SK-N-SH (cell line): ENCODE data around the gene DYDC2. TPM values are rescaled to one million over a fixed set of nuclear protein-coding genes. Genes with fewer than 3 reads are reported as not detected.

Experiments
- CTCF ChIA-PET: fragments of 300-600, 350-600 bp; formaldehyde crosslinking; extraction: SDS; loops from one replicate; lab custom pipeline; 2021; lab: Yijun Ruan, JAX
- POLR2A ChIA-PET: fragments of 350-600 bp; sonication (Branson Sonifier 250); formaldehyde crosslinking; extraction: SDS; loops from one replicate; lab custom pipeline; 2020; ENCODE audit warnings: antibody characterized with exemption, inconsistent platforms; lab: Yijun Ruan, JAX
- DNase-seq: peaks from one replicate; pipeline ENCODE4 v3.0.0; 2012
- H2AFZ ChIP-seq: fragments of 200-600 bp; sonication (generic); 2 replicates; pipeline ENCODE4 v1.8.1; 2016; ENCODE audit warnings: antibody characterized with exemption, mild to moderate bottlenecking, low read depth
- H3F3A ChIP-seq: fragments of 200-600 bp; sonication (generic); replicated peaks from 2 replicates; pipeline ENCODE3; 2016; ENCODE audit warnings: antibody characterized with exemption, mild to moderate bottlenecking; ENCODE audit not compliant: insufficient read depth
- H3K27ac ChIP-seq, 2 experiments: fragments of 200-500 bp in 1 of 2; fragments of 200-600 bp in 1 of 2; sonication (Bioruptor generic) in 1 of 2; sonication (generic), shearing (Covaris generic) in 1 of 2; 2 replicates each; pipeline versions ENCODE4 v1.5.1 to v1.6.1; 2014 to 2016; ENCODE audit warnings: low read depth in 2 of 2, inconsistent platforms in 1 of 2, low read length in 1 of 2, mild to moderate bottlenecking in 1 of 2, mixed read lengths in 1 of 2
- H3K27me3 ChIP-seq: fragments of 200-600 bp; sonication (generic), shearing (Covaris generic); 2 replicates; pipeline ENCODE4 v1.6.1; 2016; ENCODE audit warnings: mixed run types; ENCODE audit not compliant: insufficient read depth
- H3K36me3 ChIP-seq, 2 experiments: fragments of 200-500 bp in 1 of 2; fragments of 200-600 bp in 1 of 2; sonication (Bioruptor generic) in 1 of 2; sonication (generic) in 1 of 2; replicated peaks in 1 of 2; 2 replicates each; pipeline versions ENCODE3 to v1.5.1; 2014 to 2016; ENCODE audit warnings: low read length in 1 of 2, mild to moderate bottlenecking in 1 of 2; ENCODE audit not compliant: insufficient read depth in 2 of 2, control insufficient read depth in 1 of 2
- H3K4me1 ChIP-seq, 2 experiments: fragments of 200-500 bp in 1 of 2; fragments of 200-600 bp in 1 of 2; sonication (Bioruptor generic) in 1 of 2; sonication (generic), shearing (Covaris generic) in 1 of 2; 2 replicates each; pipeline versions ENCODE4 v1.5.1 to v1.6.1; 2014 to 2016; ENCODE audit warnings: low read depth in 1 of 2, low read length in 1 of 2, mixed run types in 1 of 2; ENCODE audit not compliant: insufficient read depth in 2 of 2, control insufficient read depth in 1 of 2
- H3K4me2 ChIP-seq: fragments of 200-600 bp; sonication (generic), shearing (Covaris generic); 2 replicates; pipeline ENCODE4 v1.6.1; 2017; ENCODE audit warnings: mixed run types
- H3K4me3 ChIP-seq, 2 experiments: fragments of 200-500 bp in 1 of 2; fragments of 200-600 bp in 1 of 2; sonication (Bioruptor generic) in 1 of 2; sonication (generic), shearing (Covaris generic) in 1 of 2; 2 replicates each; pipeline versions ENCODE4 v1.5.1 to v1.8.1; 2014 to 2016; ENCODE audit warnings: low read depth in 2 of 2, inconsistent platforms in 1 of 2, low read length in 1 of 2, mild to moderate bottlenecking in 1 of 2, mixed read lengths in 1 of 2, moderate library complexity in 1 of 2
- H3K79me2 ChIP-seq: fragments of 200-600 bp; sonication (generic); 2 replicates; pipeline ENCODE4 v1.8.1; 2017; ENCODE audit warnings: mild to moderate bottlenecking; ENCODE audit not compliant: insufficient read depth
- H3K9ac ChIP-seq: fragments of 200-600 bp; sonication (generic); 2 replicates; pipeline ENCODE4 v1.6.1; 2017; ENCODE audit warnings: mixed run types
- H3K9me2 ChIP-seq: fragments of 200-600 bp; sonication (generic); 2 replicates; pipeline ENCODE4 v1.6.1; 2017; ENCODE audit warnings: mixed run types
- H3K9me3 ChIP-seq: fragments of 200-600 bp; sonication (generic); 2 replicates; pipeline ENCODE4 v1.6.1; 2017; ENCODE audit warnings: mixed run types, mild to moderate bottlenecking, moderate library complexity
- H4K20me1 ChIP-seq: fragments of 200-600 bp; sonication (generic); 2 replicates; pipeline ENCODE4 v1.6.1; 2017; ENCODE audit warnings: mild to moderate bottlenecking, mixed run types; ENCODE audit not compliant: insufficient read depth
- FOXJ3 ChIP-seq: sonication (generic); formaldehyde crosslinking; IDR thresholded peaks from 2 replicates; pipeline ENCODE4 v1.5.1; 2020; ENCODE audit warnings: mild to moderate bottlenecking, missing genetic modification reagents
- FOXM1 ChIP-seq: IDR thresholded peaks from 2 replicates; pipeline ENCODE4 v1.4.0; 2012; ENCODE audit warnings: low read depth, mild to moderate bottlenecking
- GABPA ChIP-seq: IDR thresholded peaks from 2 replicates; pipeline ENCODE4 v1.4.0; 2012; ENCODE audit warnings: low read depth, mild to moderate bottlenecking
- JUND ChIP-seq: IDR thresholded peaks from 2 replicates; pipeline ENCODE4 v1.4.0; 2012
- MXI1 ChIP-seq: IDR thresholded peaks from 2 replicates; pipeline ENCODE4 v1.6.1; 2012; ENCODE audit warnings: mild to moderate bottlenecking, low read depth, low read length, improper control_type of control experiment
- RAD21 ChIP-seq: IDR thresholded peaks from 2 replicates; pipeline ENCODE4 v1.6.1; 2012; ENCODE audit warnings: mild to moderate bottlenecking, low read length
- SIN3A ChIP-seq: IDR thresholded peaks from 2 replicates; pipeline ENCODE4 v1.6.1; 2012; ENCODE audit warnings: low read depth, mild to moderate bottlenecking, low read length, moderate library complexity, borderline replicate concordance
- SMC3 ChIP-seq: IDR thresholded peaks from 2 replicates; pipeline ENCODE4 v1.6.1; 2012; ENCODE audit warnings: low read depth, low read length, improper control_type of control experiment
- TAF1 ChIP-seq: IDR thresholded peaks from 2 replicates; pipeline ENCODE4 v1.6.1; 2012; ENCODE audit warnings: low read depth, mild to moderate bottlenecking, low read length, moderate library complexity, borderline replicate concordance
- TCF12 ChIP-seq: IDR thresholded peaks from 2 replicates; pipeline ENCODE4 v1.4.0; 2012
- TEAD4 ChIP-seq: IDR thresholded peaks from 2 replicates; pipeline ENCODE4 v1.4.0; 2012; ENCODE audit warnings: mild to moderate bottlenecking, borderline replicate concordance; ENCODE audit not compliant: insufficient read depth
- YY1 ChIP-seq: IDR thresholded peaks from 2 replicates; pipeline ENCODE4 v1.4.0; 2012; ENCODE audit warnings: low read depth, mild to moderate bottlenecking
- whole genome bisulfite sequencing: methylation state at CpG from one replicate; pipeline ENCODE4 v1.1.6; 2017; ENCODE audit warnings: low lambda C conversion rate; 5-methylcytosine and 5-hydroxymethylcytosine counted together
- polyA plus RNA-seq, 3 experiments: library from polyadenylated mRNA; depleted of rRNA; stranded (reverse); fragments of >200 nt; gene quantifications; 2 replicates each; pipeline ENCODE4 v1.2.3, GENCODE V29; 2012
- TF ChIP-seq, protein P1 (sequence below): IDR thresholded peaks from 2 replicates; pipeline ENCODE4 v1.4.0; 2012; ENCODE audit warnings: low read depth, borderline replicate concordance
- TF ChIP-seq, protein P2 (sequence below): fragments of 200-600 bp; sonication (generic); IDR thresholded peaks from 2 replicates; pipeline ENCODE4 v1.6.1; 2017; ENCODE audit warnings: antibody characterized with exemption, mild to moderate bottlenecking, moderate library complexity
- TF ChIP-seq, protein P3 (sequence below): IDR thresholded peaks from 2 replicates; pipeline ENCODE4 v1.4.0; 2012; ENCODE audit warnings: low read depth
- TF ChIP-seq, protein P4 (sequence below): IDR thresholded peaks from 2 replicates; pipeline ENCODE4 v1.6.1; 2012; ENCODE audit warnings: mild to moderate bottlenecking, low read depth, low read length, moderate library complexity

Gene DYDC2
- polyA plus RNA-seq, 1 of the 3 experiments (the other 2 are of a cell fraction): 0.08 TPM

DNA sequence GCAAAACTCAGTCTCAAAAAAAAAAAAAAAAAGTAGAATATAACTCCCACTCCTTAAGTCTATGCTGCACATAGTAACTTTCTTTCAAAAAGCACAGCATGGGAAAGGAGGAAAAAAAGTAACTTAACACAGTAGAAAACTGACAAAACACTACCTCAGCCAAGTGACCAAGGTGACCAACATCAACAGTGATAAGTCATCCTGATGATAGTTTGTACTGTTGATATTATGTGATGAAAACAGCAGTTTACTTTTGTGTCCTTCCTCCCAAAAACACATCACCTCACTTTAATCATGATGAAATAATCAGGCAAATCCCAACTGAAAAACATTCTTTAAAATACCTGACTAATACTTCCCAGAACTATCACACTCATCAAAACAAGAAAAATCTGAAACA is 37.8 kb upstream of the DYDC2 start (continued):
- TF ChIP-seq, protein P1, sequence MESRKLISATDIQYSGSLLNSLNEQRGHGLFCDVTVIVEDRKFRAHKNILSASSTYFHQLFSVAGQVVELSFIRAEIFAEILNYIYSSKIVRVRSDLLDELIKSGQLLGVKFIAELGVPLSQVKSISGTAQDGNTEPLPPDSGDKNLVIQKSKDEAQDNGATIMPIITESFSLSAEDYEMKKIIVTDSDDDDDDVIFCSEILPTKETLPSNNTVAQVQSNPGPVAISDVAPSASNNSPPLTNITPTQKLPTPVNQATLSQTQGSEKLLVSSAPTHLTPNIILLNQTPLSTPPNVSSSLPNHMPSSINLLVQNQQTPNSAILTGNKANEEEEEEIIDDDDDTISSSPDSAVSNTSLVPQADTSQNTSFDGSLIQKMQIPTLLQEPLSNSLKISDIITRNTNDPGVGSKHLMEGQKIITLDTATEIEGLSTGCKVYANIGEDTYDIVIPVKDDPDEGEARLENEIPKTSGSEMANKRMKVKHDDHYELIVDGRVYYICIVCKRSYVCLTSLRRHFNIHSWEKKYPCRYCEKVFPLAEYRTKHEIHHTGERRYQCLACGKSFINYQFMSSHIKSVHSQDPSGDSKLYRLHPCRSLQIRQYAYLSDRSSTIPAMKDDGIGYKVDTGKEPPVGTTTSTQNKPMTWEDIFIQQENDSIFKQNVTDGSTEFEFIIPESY: no peak
- TF ChIP-seq MXI1 (no peak), YY1 (no peak)

DNA sequence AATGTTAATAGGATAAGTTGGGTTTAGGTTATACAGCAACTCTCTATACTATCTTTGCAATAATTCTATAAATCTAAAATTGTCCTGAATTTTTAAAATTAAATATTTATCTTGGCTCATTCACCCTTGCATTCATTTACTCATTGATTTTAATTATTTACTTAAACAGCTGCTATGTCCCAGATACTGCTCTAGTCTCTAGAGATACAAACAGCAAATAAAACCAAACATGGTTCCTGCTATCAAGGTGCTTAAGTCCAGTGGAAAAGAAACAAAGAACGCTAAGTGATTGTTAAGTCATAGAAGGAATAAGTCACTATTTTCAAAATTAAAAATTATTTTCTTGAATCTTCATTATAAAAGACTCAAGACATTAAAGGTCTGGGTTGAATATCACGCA is 37.3 kb upstream of the DYDC2 start:
- TF ChIP-seq JUND (no peak), GABPA (no peak)
- TF ChIP-seq, protein P2, sequence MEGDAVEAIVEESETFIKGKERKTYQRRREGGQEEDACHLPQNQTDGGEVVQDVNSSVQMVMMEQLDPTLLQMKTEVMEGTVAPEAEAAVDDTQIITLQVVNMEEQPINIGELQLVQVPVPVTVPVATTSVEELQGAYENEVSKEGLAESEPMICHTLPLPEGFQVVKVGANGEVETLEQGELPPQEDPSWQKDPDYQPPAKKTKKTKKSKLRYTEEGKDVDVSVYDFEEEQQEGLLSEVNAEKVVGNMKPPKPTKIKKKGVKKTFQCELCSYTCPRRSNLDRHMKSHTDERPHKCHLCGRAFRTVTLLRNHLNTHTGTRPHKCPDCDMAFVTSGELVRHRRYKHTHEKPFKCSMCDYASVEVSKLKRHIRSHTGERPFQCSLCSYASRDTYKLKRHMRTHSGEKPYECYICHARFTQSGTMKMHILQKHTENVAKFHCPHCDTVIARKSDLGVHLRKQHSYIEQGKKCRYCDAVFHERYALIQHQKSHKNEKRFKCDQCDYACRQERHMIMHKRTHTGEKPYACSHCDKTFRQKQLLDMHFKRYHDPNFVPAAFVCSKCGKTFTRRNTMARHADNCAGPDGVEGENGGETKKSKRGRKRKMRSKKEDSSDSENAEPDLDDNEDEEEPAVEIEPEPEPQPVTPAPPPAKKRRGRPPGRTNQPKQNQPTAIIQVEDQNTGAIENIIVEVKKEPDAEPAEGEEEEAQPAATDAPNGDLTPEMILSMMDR: no peak
- TF ChIP-seq, protein P3, sequence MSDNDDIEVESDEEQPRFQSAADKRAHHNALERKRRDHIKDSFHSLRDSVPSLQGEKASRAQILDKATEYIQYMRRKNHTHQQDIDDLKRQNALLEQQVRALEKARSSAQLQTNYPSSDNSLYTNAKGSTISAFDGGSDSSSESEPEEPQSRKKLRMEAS: no peak
- CTCF ChIA-PET: no interaction called here

DNA sequence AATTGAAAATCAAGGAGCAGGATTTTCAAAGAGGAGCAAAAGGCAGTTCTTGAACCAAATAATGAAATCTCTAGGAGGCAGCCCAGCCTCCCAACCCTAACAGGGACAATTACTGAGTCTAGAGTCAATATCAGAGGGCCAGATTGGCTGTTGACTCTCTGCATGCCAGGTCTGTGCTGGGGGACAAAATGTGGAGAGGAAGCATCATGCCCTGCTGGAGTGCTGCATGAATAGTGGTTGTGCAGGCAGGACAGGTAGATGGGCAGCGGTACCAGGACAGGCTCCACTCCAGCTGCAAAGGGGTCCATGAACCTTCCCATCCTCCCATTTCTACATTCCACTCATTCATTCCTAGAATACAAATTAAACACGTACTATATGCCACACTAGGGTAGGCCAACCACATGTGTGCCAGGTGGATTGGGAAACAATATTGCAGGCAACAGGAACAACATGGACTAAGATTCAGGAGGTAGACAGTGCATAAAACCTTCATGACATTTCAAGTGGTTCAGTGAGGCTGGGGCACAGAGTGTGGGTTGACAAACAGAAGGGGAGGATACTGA is 36.8 kb upstream of the DYDC2 start:
- POLR2A ChIA-PET: no interaction called here
- DNase-seq: no peak
- TF ChIP-seq, protein P4, sequence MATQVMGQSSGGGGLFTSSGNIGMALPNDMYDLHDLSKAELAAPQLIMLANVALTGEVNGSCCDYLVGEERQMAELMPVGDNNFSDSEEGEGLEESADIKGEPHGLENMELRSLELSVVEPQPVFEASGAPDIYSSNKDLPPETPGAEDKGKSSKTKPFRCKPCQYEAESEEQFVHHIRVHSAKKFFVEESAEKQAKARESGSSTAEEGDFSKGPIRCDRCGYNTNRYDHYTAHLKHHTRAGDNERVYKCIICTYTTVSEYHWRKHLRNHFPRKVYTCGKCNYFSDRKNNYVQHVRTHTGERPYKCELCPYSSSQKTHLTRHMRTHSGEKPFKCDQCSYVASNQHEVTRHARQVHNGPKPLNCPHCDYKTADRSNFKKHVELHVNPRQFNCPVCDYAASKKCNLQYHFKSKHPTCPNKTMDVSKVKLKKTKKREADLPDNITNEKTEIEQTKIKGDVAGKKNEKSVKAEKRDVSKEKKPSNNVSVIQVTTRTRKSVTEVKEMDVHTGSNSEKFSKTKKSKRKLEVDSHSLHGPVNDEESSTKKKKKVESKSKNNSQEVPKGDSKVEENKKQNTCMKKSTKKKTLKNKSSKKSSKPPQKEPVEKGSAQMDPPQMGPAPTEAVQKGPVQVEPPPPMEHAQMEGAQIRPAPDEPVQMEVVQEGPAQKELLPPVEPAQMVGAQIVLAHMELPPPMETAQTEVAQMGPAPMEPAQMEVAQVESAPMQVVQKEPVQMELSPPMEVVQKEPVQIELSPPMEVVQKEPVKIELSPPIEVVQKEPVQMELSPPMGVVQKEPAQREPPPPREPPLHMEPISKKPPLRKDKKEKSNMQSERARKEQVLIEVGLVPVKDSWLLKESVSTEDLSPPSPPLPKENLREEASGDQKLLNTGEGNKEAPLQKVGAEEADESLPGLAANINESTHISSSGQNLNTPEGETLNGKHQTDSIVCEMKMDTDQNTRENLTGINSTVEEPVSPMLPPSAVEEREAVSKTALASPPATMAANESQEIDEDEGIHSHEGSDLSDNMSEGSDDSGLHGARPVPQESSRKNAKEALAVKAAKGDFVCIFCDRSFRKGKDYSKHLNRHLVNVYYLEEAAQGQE: no peak
- TF ChIP-seq, protein P2: no peak
- no peak for TF ChIP-seq RAD21
- no peak for TF ChIP-seq TAF1
- no peak for TF ChIP-seq TCF12
- no peak for TF ChIP-seq SMC3
- no peak for TF ChIP-seq FOXM1
- no peak for TF ChIP-seq JUND
- TF ChIP-seq YY1: no peak
- TF ChIP-seq FOXJ3 (CRISPR knock-in tag): no peak
- no peak for TF ChIP-seq TEAD4
- no peak for TF ChIP-seq SIN3A
- no peak for TF ChIP-seq MXI1

More for the DNA sequence above, 37.3 kb upstream of the DYDC2 start:
- Histone ChIP-seq H3K27ac (no peak overlapping the region), H3K36me3 (no peaks in the 10 kb centered on the region), H4K20me1 (no peaks in the 10 kb centered on the region), H3K27me3 (no peaks in the 10 kb centered on the region), H3K9me2 (no peaks in the 10 kb centered on the region), H3F3A (no peaks in the 10 kb centered on the region), H3K4me1 (no peaks in the 10 kb centered on the region), H3K79me2 (no peaks in the 10 kb centered on the region), H3K4me3 (no peak overlapping the region), H2AFZ (no peak overlapping the region), H3K9me3 (no peaks in the 10 kb centered on the region), H3K4me2 (no peak overlapping the region), H3K9ac (no peak overlapping the region)
- POLR2A ChIA-PET: no interaction called here
- no peak for DNase-seq
- 40% methylated on average over 2 of the region's 2 CpGs for WGBS

More for the DNA sequence above, 36.8 kb upstream of the DYDC2 start:
- H4K20me1 ChIP-seq: no peaks in the 10 kb centered on the region
- H3K36me3 ChIP-seq: no peaks in the 10 kb centered on the region
- H2AFZ ChIP-seq: no peak overlapping the region
- H3K9me3 ChIP-seq: no peaks in the 10 kb centered on the region
- 37% methylated on average over 2 of the region's 2 CpGs for WGBS
- H3K4me3 ChIP-seq: no peak overlapping the region
- no peaks in the 10 kb centered on the region for H3F3A ChIP-seq
- H3K9ac ChIP-seq: no peak overlapping the region
- CTCF ChIA-PET: no interaction called here
- no peaks in the 10 kb centered on the region for H3K27me3 ChIP-seq
- H3K9me2 ChIP-seq: no peaks in the 10 kb centered on the region
- H3K4me2 ChIP-seq: no peak overlapping the region
- H3K79me2 ChIP-seq: no peaks in the 10 kb centered on the region
- no peaks in the 10 kb centered on the region for H3K4me1 ChIP-seq
- H3K27ac ChIP-seq: no peak overlapping the region
